HUES64 (cell line): ENCODE measurements around the gene PTPN2.

Experiments used
- H3K27ac ChIP-seq: 2 replicates; pipeline ENCODE4 v1.7.0; 2013; ENCODE audit warnings: low read depth, low read length, inconsistent platforms
- H3K27me3 ChIP-seq: 2 replicates; pipeline ENCODE4 v1.6.1; 2013; ENCODE audit warnings: mild to moderate bottlenecking, low read length; ENCODE audit not compliant: insufficient read depth
- H3K36me3 ChIP-seq: 2 replicates; pipeline ENCODE4 v1.6.1; 2013; ENCODE audit warnings: mild to moderate bottlenecking, low read length; ENCODE audit not compliant: insufficient read depth
- H3K4me1 ChIP-seq: 2 replicates; pipeline ENCODE4 v1.6.1; 2013; ENCODE audit warnings: mild to moderate bottlenecking, low read length, moderate library complexity; ENCODE audit not compliant: insufficient read depth
- H3K4me3 ChIP-seq: 2 replicates; pipeline ENCODE4 v1.5.1; 2013; ENCODE audit warnings: mild to moderate bottlenecking, low read length, moderate library complexity
- H3K9ac ChIP-seq: 2 replicates; pipeline ENCODE4 v1.6.1; 2013; ENCODE audit warnings: mild to moderate bottlenecking, low read depth, low read length
- H3K9me3 ChIP-seq: 2 replicates; pipeline ENCODE4 v1.6.1; 2013; ENCODE audit warnings: low read depth, low read length; ENCODE audit not compliant: insufficient read depth
- WGBS: fragments of 150-250, 120-280 bp; methylation state at CpG from one replicate; pipeline ENCODE4 v1.1.7; 2013; ENCODE audit warnings: missing lambda C conversion rate; 5-methylcytosine and 5-hydroxymethylcytosine counted together

PTPN2 gene

GRCh38 chr18:12855916-12856315, 28.1 kb downstream of the PTPN2 start:
- Histone ChIP-seq H3K27me3 (no peaks in the 10 kb centered on the region), H3K9me3 (no peaks in the 10 kb centered on the region), H3K4me3 (no peak overlapping the region), H3K4me1 (peaks cover 5% of the 10 kb centered on the region; the same call in 1 of the 2 replicates), H3K36me3 (peaks cover 14% of the 10 kb centered on the region; the same call in 1 of the 2 replicates), H3K9ac (no peak overlapping the region), H3K27ac (no peak overlapping the region)
- WGBS = 96% methylated on average over 4 of the region's 4 CpGs

- no peak overlapping the region for H3K9ac ChIP-seq
- no peaks in the 10 kb centered on the region for H3K27me3 ChIP-seq
- WGBS = 95% methylated on average over 7 of the region's 7 CpGs
- H3K4me1 ChIP-seq = peaks cover 5% of the 10 kb centered on the region; the same call in 1 of the 2 replicates
- peaks cover 25% of the 10 kb centered on the region; the same call in 1 of the 2 replicates for H3K36me3 ChIP-seq
- no peak overlapping the region for H3K4me3 ChIP-seq
- H3K9me3 ChIP-seq = no peaks in the 10 kb centered on the region
- no peak overlapping the region for H3K27ac ChIP-seq
Measured at GRCh38 chr18:12852566-12853315, 31.3 kb downstream of the PTPN2 start.

DNA sequence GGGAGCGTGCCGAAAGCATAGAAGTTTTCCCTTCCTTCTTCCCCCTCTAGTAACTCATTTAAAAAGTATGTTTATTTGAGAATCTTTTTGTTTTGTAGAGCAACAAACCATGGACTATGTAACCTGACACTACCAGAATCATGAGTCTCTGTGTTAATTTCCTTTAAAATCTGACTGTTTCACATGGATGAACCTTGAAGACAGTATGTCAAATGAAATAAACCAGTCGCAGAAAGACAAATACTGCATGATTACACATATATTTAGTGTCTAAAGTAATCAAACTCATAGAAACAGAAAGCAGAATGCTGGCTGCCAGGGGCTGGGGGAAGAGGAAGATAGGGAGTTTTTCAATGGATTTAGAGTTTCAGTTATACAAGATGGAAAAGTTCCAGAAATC, 32.3 kb downstream of the PTPN2 start:
- Histone ChIP-seq H3K27me3 (no peaks in the 10 kb centered on the region), H3K9me3 (no peaks in the 10 kb centered on the region), H3K4me1 (peaks cover 5% of the 10 kb centered on the region; the same call in 1 of the 2 replicates), H3K27ac (no peak overlapping the region), H3K4me3 (no peak overlapping the region), H3K9ac (no peak overlapping the region), H3K36me3 (peaks cover 18% of the 10 kb centered on the region; the same call in 1 of the 2 replicates)
- WGBS = 100% methylated on average over 2 of the region's 3 CpGs

DNA sequence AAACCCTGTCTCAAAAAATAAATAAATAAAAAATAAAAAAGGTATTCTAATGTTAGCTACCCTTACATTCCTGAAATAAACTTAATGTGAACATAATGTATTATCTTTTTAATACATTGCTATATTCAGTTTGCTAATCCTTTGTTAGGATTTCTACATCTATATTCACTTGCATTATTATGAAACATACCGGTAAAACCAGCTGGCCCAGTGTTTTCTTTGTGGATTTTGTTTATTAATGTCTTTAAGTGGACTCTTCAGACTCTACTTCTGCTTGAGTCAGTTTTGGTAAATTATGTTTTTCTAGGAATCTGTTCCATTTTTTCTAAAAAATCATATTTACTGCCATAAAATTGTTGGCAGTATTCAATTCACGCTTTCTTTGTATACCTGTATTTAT, 34.5 kb downstream of the PTPN2 start:
- H3K27me3 ChIP-seq = no peaks in the 10 kb centered on the region
- 97% methylated on average over 2 of the region's 2 CpGs for WGBS
- no peak overlapping the region for H3K27ac ChIP-seq
- no peak overlapping the region for H3K9ac ChIP-seq
- H3K4me1 ChIP-seq = peaks cover 5% of the 10 kb centered on the region; the same call in 1 of the 2 replicates
- H3K9me3 ChIP-seq = no peaks in the 10 kb centered on the region
- H3K4me3 ChIP-seq = no peak overlapping the region
- H3K36me3 ChIP-seq = peaks cover 13% of the 10 kb centered on the region; the same call in 1 of the 2 replicates

GRCh38 chr18:12848405-12848804, 35.6 kb downstream of the PTPN2 start:
- Histone ChIP-seq H3K27me3 (no peaks in the 10 kb centered on the region), H3K27ac (no peak overlapping the region), H3K36me3 (peaks cover 13% of the 10 kb centered on the region; the same call in 1 of the 2 replicates), H3K4me1 (peaks cover 5% of the 10 kb centered on the region; the same call in 1 of the 2 replicates), H3K4me3 (no peak overlapping the region), H3K9ac (no peak overlapping the region), H3K9me3 (no peaks in the 10 kb centered on the region)
- WGBS = 97% methylated on average over 1 of the region's 1 CpG

GRCh38 chr18:12844391-12844790, 39.6 kb downstream of the PTPN2 start:
- Histone ChIP-seq H3K4me1 (no peaks in the 10 kb centered on the region), H3K27me3 (no peaks in the 10 kb centered on the region), H3K27ac (no peak overlapping the region), H3K9me3 (no peaks in the 10 kb centered on the region), H3K9ac (no peak overlapping the region), H3K4me3 (no peak overlapping the region), H3K36me3 (peaks cover 15% of the 10 kb centered on the region)
- 80% methylated on average over 1 of the region's 2 CpGs for WGBS

DNA sequence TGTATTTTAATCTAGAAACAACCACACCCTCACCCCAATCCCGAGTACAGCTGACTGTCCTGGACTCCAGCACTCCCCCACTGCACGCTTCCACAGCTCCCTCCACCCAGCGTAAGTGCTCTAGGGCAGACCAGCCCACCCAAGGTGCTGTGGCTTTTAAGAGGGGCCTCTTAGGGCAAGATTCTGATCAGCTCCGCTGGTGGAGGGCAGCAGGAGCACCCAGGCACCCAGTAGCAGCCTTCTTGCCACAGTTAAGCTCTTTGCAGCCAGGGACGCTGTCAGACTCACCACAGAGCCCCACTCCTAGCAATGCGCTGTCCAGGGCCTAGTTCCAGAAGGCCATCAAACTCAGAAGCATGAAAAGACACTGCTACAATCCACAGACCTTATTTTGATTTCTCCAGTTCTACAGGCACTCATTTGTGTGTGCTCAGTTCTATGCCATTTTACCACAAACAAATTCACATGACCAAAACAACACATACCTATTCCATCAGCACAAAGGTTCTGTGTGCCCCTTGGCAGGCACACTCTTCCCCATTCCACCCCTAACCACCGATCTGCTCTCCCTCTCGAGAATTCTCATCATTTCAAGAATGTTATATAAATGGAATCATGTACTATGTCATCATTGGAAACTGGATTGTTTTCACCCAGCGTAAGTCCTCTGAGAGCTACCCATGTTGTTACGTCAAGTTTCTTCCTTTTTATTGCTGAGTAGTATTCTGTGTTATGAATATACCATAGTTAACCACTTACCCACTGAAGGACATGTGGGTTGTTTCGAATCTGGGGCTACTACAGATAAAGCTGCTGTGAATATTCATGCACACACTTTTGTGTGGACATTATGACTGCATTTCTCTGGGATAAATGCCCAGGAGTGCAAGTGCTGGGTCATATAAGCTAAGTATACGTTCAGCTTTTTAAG, 40.4 kb downstream of the PTPN2 start:
- Histone ChIP-seq H3K4me3 (no peak overlapping the region), H3K4me1 (peaks cover 6% of the 10 kb centered on the region; the same call in 1 of the 2 replicates), H3K27me3 (no peaks in the 10 kb centered on the region), H3K36me3 (peaks cover 12% of the 10 kb centered on the region), H3K9me3 (no peaks in the 10 kb centered on the region), H3K27ac (no peak overlapping the region), H3K9ac (no peak overlapping the region)
- 90% methylated on average over 10 of the region's 12 CpGs for WGBS

- peaks cover 15% of the 10 kb centered on the region for H3K4me1 ChIP-seq
- no peak overlapping the region for H3K9ac ChIP-seq
- 94% methylated on average over 17 of the region's 17 CpGs for WGBS
- no peak overlapping the region for H3K4me3 ChIP-seq
- H3K27me3 ChIP-seq = no peaks in the 10 kb centered on the region
- no peaks in the 10 kb centered on the region for H3K9me3 ChIP-seq
- H3K36me3 ChIP-seq = peaks cover 6% of the 10 kb centered on the region
- no peak overlapping the region for H3K27ac ChIP-seq
Measured at GRCh38 chr18:12842459-12843380, 41.3 kb downstream of the PTPN2 start.

DNA sequence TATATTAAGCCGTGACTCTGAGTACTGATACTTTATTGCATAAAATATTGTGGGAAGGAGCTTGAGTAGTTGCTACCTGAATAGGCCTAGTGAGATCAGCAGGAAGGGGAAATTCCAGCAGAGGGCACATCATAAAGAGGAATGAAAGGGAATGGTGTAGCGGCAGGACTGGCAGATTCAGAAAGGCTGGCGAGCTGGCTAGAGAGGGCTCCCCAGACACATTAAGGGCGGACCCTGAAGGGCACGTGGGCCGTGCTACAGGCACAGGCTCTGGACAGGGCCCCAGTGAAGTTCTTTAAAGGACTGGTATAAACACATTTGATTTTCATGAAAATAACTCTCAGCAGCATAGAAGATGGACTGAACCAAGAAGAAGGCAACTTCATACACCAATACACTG, 43.0 kb downstream of the PTPN2 start:
- no peak overlapping the region for H3K27ac ChIP-seq
- no peaks in the 10 kb centered on the region for H3K9me3 ChIP-seq
- H3K9ac ChIP-seq = no peak overlapping the region
- H3K4me3 ChIP-seq = no peak overlapping the region
- WGBS = 92% methylated on average over 6 of the region's 6 CpGs
- H3K4me1 ChIP-seq = peaks cover 23% of the 10 kb centered on the region
- no peaks in the 10 kb centered on the region for H3K27me3 ChIP-seq
- H3K36me3 ChIP-seq = peaks cover 13% of the 10 kb centered on the region

DNA sequence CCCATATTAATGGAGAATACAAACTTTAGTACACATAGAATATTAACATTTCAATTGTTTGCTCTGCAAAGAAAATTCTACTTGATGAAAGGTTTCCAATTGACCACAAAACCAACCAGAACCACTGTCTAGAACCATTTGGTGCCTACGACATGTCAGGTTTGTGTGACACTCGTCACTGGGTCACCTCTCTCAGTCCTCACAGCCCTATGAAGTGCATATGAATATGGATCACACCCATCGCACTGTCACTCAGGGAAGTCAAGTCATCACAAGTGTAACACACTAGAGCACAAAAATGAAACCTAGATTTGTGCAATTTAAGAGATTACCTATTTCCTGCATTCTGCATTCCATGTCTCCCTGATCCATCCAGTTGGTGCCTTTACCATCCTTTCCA, 43.7 kb downstream of the PTPN2 start:
- Histone ChIP-seq H3K27ac (no peak overlapping the region), H3K9ac (no peak overlapping the region)

More for the DNA sequence above, 43.7 kb downstream of the PTPN2 start:
- H3K4me1 ChIP-seq = peaks cover 23% of the 10 kb centered on the region
- H3K4me3 ChIP-seq = no peak overlapping the region
- H3K9me3 ChIP-seq = no peaks in the 10 kb centered on the region
- peaks cover 20% of the 10 kb centered on the region for H3K36me3 ChIP-seq
- WGBS = 92% methylated on average over 3 of the region's 3 CpGs
- H3K27me3 ChIP-seq = no peaks in the 10 kb centered on the region
